Peyer's patch (tissue), 4 donors: ENCODE measurements around the gene ACTR5. TPM values are rescaled to one million over a fixed set of nuclear protein-coding genes. Genes with fewer than 3 reads are reported as not detected.
A peak's percentile ranks its signal among the peaks of the same experiment; 100 is the strongest.

Source experiments
- DNase-seq, 3 donors: peaks; one replicate each; pipeline ENCODE4 v3.0.0-alpha.2; 2017 to 2019
- H3K27ac ChIP-seq, 4 donors: fragments of 200-600 bp; sonication (generic); one replicate each; pipeline ENCODE4 v1.5.1; 2016 to 2019
- H3K27me3 ChIP-seq, 2 donors: fragments of 200-600 bp; sonication (generic); one replicate each; pipeline ENCODE4 v1.5.1; 2019
- H3K36me3 ChIP-seq, 3 donors: fragments of 200-600 bp; sonication (generic); one replicate each; pipeline ENCODE4 v1.5.1; 2016 to 2019
- H3K4me1 ChIP-seq, 4 donors: fragments of 200-600 bp; sonication (generic); one replicate each; pipeline ENCODE4 v1.5.1; 2016 to 2019
- H3K4me3 ChIP-seq, 4 donors: fragments of 200-600 bp; sonication (generic); 1 replicate in 3 of 4; 2 replicates in 1 of 4; pipeline ENCODE4 v1.5.1; 2016 to 2019; ENCODE audit warnings: mild to moderate bottlenecking in 1 of 4
- H3K9me3 ChIP-seq, 4 donors: fragments of 200-600 bp; sonication (generic); one replicate each; pipeline ENCODE4 v1.5.1; 2016 to 2019; ENCODE audit warnings: mild to moderate bottlenecking in 1 of 4
- CTCF ChIP-seq, 6 experiments: fragments of 450-650 bp in 4 of 6; fragments of 200-600 bp in 2 of 6; sonication (generic) in 1 of 6; IDR thresholded peaks; one replicate each; pipeline ENCODE4 v1.5.1; 2017 to 2019; ENCODE audit warnings: antibody characterized with exemption in 6 of 6, mild to moderate bottlenecking in 3 of 6, moderate library complexity in 1 of 6
- POLR2A ChIP-seq, 2 donors: fragments of 450-650 bp; IDR thresholded peaks; one replicate each; pipeline ENCODE4 v1.5.1; 2017; ENCODE audit warnings: antibody characterized with exemption in 2 of 2, mild to moderate bottlenecking in 2 of 2, moderate library complexity in 2 of 2
- total RNA-seq, 4 donors: library from RNA; depleted of rRNA; stranded (reverse); fragments of >200 nt; gene quantifications; one replicate each; pipeline ENCODE4 v1.1.0, GENCODE V29; 2016

ACTR5 gene
- total RNA-seq, 4 donors from 2014 or later = 5.1 to 32.2 (median 11.0) TPM

GRCh38 chr20:38732981-38733380 is 15.3 kb upstream of the ACTR5 start:
- Histone ChIP-seq H3K36me3 (no peaks in the 10 kb centered on the region), H3K27me3 (peaks cover 0 to 42% of the 10 kb centered on the region in 2 donors), H3K9me3 (peaks cover 0 to 9% (median 0%) of the 10 kb centered on the region in 4 donors), H3K4me1 (peaks cover 0 to 21% (median 8%) of the 10 kb centered on the region in 4 donors), H3K27ac (no peak overlapping the region), H3K4me3 (no peak overlapping the region)
- DNase-seq = no peak
- TF ChIP-seq POLR2A (IDR thresholded peaks at IDR 0.05) (no peak), CTCF (IDR thresholded peaks at IDR 0.05) (no peak)

- H3K27me3 ChIP-seq = peaks cover 0 to 20% of the 10 kb centered on the region in 2 donors
- H3K27ac ChIP-seq = no peak overlapping the region
- H3K4me3 ChIP-seq = no peak overlapping the region
- no peaks in the 10 kb centered on the region for H3K9me3 ChIP-seq
- H3K36me3 ChIP-seq = no peaks in the 10 kb centered on the region
- DNase-seq = no peak
- no peak for TF ChIP-seq POLR2A (IDR thresholded peaks at IDR 0.05)
- no peak for TF ChIP-seq CTCF (IDR thresholded peaks at IDR 0.05)
- H3K4me1 ChIP-seq = peaks cover 0 to 16% (median 7%) of the 10 kb centered on the region in 4 donors
Measured at GRCh38 chr20:38735172-38735571, 13.1 kb upstream of the ACTR5 start.

- no peak for TF ChIP-seq POLR2A (IDR thresholded peaks at IDR 0.05)
- TF ChIP-seq CTCF (IDR thresholded peaks at IDR 0.05) = no peak
- Histone ChIP-seq H3K27me3 (peaks cover 0 to 7% of the 10 kb centered on the region in 2 donors), H3K27ac (no peak overlapping the region), H3K9me3 (no peaks in the 10 kb centered on the region), H3K4me3 (no peak overlapping the region), H3K36me3 (no peaks in the 10 kb centered on the region), H3K4me1 (no peaks in the 10 kb centered on the region)
- no peak for DNase-seq
Measured at GRCh38 chr20:38737887-38738286, 10.4 kb upstream of the ACTR5 start.

- Histone ChIP-seq H3K36me3 (no peaks in the 10 kb centered on the region), H3K27me3 (no peaks in the 10 kb centered on the region), H3K9me3 (no peaks in the 10 kb centered on the region), H3K4me1 (peaks cover 0 to 16% (median 1%) of the 10 kb centered on the region in 4 donors), H3K4me3 (no peak overlapping the region), H3K27ac (no peak overlapping the region)
- DNase-seq = no peak
- TF ChIP-seq CTCF (IDR thresholded peaks at IDR 0.05) = no peak
- TF ChIP-seq POLR2A (IDR thresholded peaks at IDR 0.05) = no peak
Measured at GRCh38 chr20:38745757-38746156, 2.5 kb upstream of the ACTR5 start.

GRCh38 chr20:38747495-38748096 is 664 bp upstream of the ACTR5 start:
- Histone ChIP-seq H3K9me3 (no peaks in the 10 kb centered on the region), H3K27ac (peak overlapping the region; percentile 82 to 93 (median 86)), H3K27me3 (no peaks in the 10 kb centered on the region), H3K4me3 (peak overlapping the region; percentile 77 to 93 (median 83)), H3K4me1 (peaks cover 0 to 16% (median 1%) of the 10 kb centered on the region in 4 donors), H3K36me3 (peaks cover 0 to 5% (median 0%) of the 10 kb centered on the region in 3 donors)
- no peak for DNase-seq
- TF ChIP-seq CTCF (IDR thresholded peaks at IDR 0.05) (no peak), POLR2A (IDR thresholded peaks at IDR 0.05) (peak in 1 of 2 donors; percentile 12)
